Mesendoderm (in vitro differentiated cells): ENCODE data around the gene SRCIN1.

Experiments
- DNase-seq: peaks from one replicate; pipeline ENCODE4 v3.0.0; 2013
- H2AK5ac ChIP-seq: 2 replicates; pipeline ENCODE4 v1.6.1; 2013; ENCODE audit warnings: low read length, inconsistent platforms
- H2BK120ac ChIP-seq: 2 replicates; pipeline ENCODE4 v1.6.1; 2013; ENCODE audit warnings: low read depth, mild to moderate bottlenecking, low read length, moderate library complexity, mixed read lengths
- H2BK15ac ChIP-seq: replicated peaks from 2 replicates; pipeline ENCODE4 v1.6.1; 2013; ENCODE audit warnings: low read depth, mild to moderate bottlenecking, moderate library complexity
- H2BK5ac ChIP-seq: 2 replicates; pipeline ENCODE4 v1.6.1; 2013; ENCODE audit warnings: low read length, inconsistent platforms
- H3K18ac ChIP-seq: 2 replicates; pipeline ENCODE4 v1.6.1; 2013; ENCODE audit warnings: mild to moderate bottlenecking, low read length, mixed read lengths
- H3K23ac ChIP-seq: one replicate; pipeline ENCODE4 v1.6.1; 2013; ENCODE audit warnings: low read length
- H3K27ac ChIP-seq: 2 replicates; pipeline ENCODE4 v1.5.1; 2013; ENCODE audit warnings: low read depth, mild to moderate bottlenecking, inconsistent platforms, low read length, moderate library complexity
- H3K27me3 ChIP-seq: 2 replicates; pipeline ENCODE4 v1.6.1; 2013; ENCODE audit warnings: low read length, control low read depth, mild to moderate bottlenecking, inconsistent platforms; ENCODE audit not compliant: insufficient read depth, poor library complexity
- H3K36me3 ChIP-seq: 2 replicates; pipeline ENCODE4 v1.6.1; 2013; ENCODE audit warnings: low read length, inconsistent platforms; ENCODE audit not compliant: control insufficient read depth, insufficient read depth
- H3K4ac ChIP-seq: one replicate; pipeline ENCODE4 v1.6.1; 2013; ENCODE audit warnings: low read depth, mild to moderate bottlenecking, low read length, moderate library complexity
- H3K4me1 ChIP-seq: 2 replicates; pipeline ENCODE4 v1.6.1; 2013; ENCODE audit warnings: low read depth, low read length, inconsistent platforms; ENCODE audit not compliant: control insufficient read depth
- H3K4me2 ChIP-seq: 2 replicates; pipeline ENCODE4 v1.6.1; 2013; ENCODE audit warnings: low read length
- H3K4me3 ChIP-seq: 2 replicates; pipeline ENCODE4 v1.5.1; 2013; ENCODE audit warnings: mild to moderate bottlenecking, low read length
- H3K56ac ChIP-seq: one replicate; pipeline ENCODE4 v1.6.1; 2013; ENCODE audit warnings: low read length
- H3K79me1 ChIP-seq: 2 replicates; pipeline ENCODE4 v1.6.1; 2013; ENCODE audit warnings: low read length, inconsistent platforms
- H3K79me2 ChIP-seq: 2 replicates; pipeline ENCODE4 v1.6.1; 2013; ENCODE audit warnings: mild to moderate bottlenecking, low read length; ENCODE audit not compliant: control insufficient read depth, insufficient read depth
- H3K9ac ChIP-seq: 2 replicates; pipeline ENCODE4 v1.6.1; 2013; ENCODE audit warnings: low read length, inconsistent platforms
- H4K5ac ChIP-seq: one replicate; pipeline ENCODE4 v1.6.1; 2013; ENCODE audit warnings: low read length
- H4K8ac ChIP-seq: one replicate; pipeline ENCODE4 v1.6.1; 2013; ENCODE audit warnings: low read depth, mild to moderate bottlenecking, control low read depth, low read length, moderate library complexity
- WGBS: extraction: QIAGEN DNeasy Blood & Tissue Kit; methylation state at CpG from one replicate; pipeline ENCODE4 v1.1.7; 2013; ENCODE audit warnings: low lambda C conversion rate, missing lambda C conversion rate; ENCODE audit not compliant: insufficient coverage; ENCODE audit errors: extremely low coverage; 5-methylcytosine and 5-hydroxymethylcytosine counted together

The SRCIN1 gene

GRCh38 chr17:38512473-38513058, 93.2 kb downstream of the SRCIN1 start:
- H3K27me3 ChIP-seq, result no peaks in the 10 kb centered on the region
- H3K79me1 ChIP-seq, result no peaks in the 10 kb centered on the region
- no peaks in the 10 kb centered on the region for H3K36me3 ChIP-seq
- no peak overlapping the region for H3K4me3 ChIP-seq
- no peak overlapping the region for H3K56ac ChIP-seq
- H3K4me1 ChIP-seq, result peaks cover 2% of the 10 kb centered on the region
- H4K5ac ChIP-seq, result no peak overlapping the region
- H3K23ac ChIP-seq, result no peak overlapping the region
- H2BK120ac ChIP-seq, result no peak overlapping the region
- H4K8ac ChIP-seq, result no peak overlapping the region
- peak; percentile 19 for DNase-seq
- no peaks in the 10 kb centered on the region for H3K79me2 ChIP-seq
- no peak overlapping the region for H2AK5ac ChIP-seq
- no peak overlapping the region for H3K4me2 ChIP-seq
- no peak overlapping the region for H3K18ac ChIP-seq
- H2BK5ac ChIP-seq, result no peak overlapping the region
- no peak overlapping the region for H3K27ac ChIP-seq
- no CpG with 5 or more reads among the region's 13 CpGs for WGBS
- no peak overlapping the region for H3K4ac ChIP-seq
- H2BK15ac ChIP-seq, result no peak overlapping the region
- H3K9ac ChIP-seq, result no peak overlapping the region

- H3K79me1 ChIP-seq, result no peaks in the 10 kb centered on the region
- H3K27me3 ChIP-seq, result no peaks in the 10 kb centered on the region
- H3K79me2 ChIP-seq, result no peaks in the 10 kb centered on the region
- H3K4me1 ChIP-seq, result peaks cover 2% of the 10 kb centered on the region
- H2BK120ac ChIP-seq, result no peak overlapping the region
- no peak overlapping the region for H4K8ac ChIP-seq
- no peaks in the 10 kb centered on the region for H3K36me3 ChIP-seq
- H3K4me3 ChIP-seq, result no peak overlapping the region
- H2BK5ac ChIP-seq, result no peak overlapping the region
- H2BK15ac ChIP-seq, result no peak overlapping the region
- peak overlapping the region; percentile 69 for H3K56ac ChIP-seq
- H4K5ac ChIP-seq, result no peak overlapping the region
- no CpG with 5 or more reads among the region's 15 CpGs for WGBS
- DNase-seq, result peak; percentile 40
- no peak overlapping the region for H3K18ac ChIP-seq
- H3K9ac ChIP-seq, result no peak overlapping the region
- no peak overlapping the region for H3K23ac ChIP-seq
- H2AK5ac ChIP-seq, result no peak overlapping the region
- no peak overlapping the region for H3K27ac ChIP-seq
- peak overlapping the region; percentile 45 for H3K4me2 ChIP-seq
- H3K4ac ChIP-seq, result no peak overlapping the region
These were observed 94.3 kb downstream of the SRCIN1 start for GRCh38 chr17:38511150-38512108.

- WGBS, result no CpG with 5 or more reads among the region's 86 CpGs
- Histone ChIP-seq H2AK5ac (no peak overlapping the region), H3K27me3 (no peaks in the 10 kb centered on the region), H3K36me3 (no peaks in the 10 kb centered on the region), H3K4me2 (peak overlapping the region; percentile 45), H2BK5ac (no peak overlapping the region), H3K79me1 (no peaks in the 10 kb centered on the region), H3K79me2 (no peaks in the 10 kb centered on the region), H3K9ac (peak overlapping the region; percentile 56), H3K56ac (peak overlapping the region; percentile 83), H3K18ac (peak overlapping the region; percentile 12), H3K23ac (peak overlapping the region; percentile 24), H3K4ac (no peak overlapping the region), H2BK15ac (no peak overlapping the region), H3K4me1 (peaks cover 2% of the 10 kb centered on the region), H4K5ac (no peak overlapping the region), H3K27ac (no peak overlapping the region), H2BK120ac (no peak overlapping the region), H4K8ac (no peak overlapping the region), H3K4me3 (no peak overlapping the region)
- peak; percentile 83 for DNase-seq
These were observed 95.2 kb downstream of the SRCIN1 start for GRCh38 chr17:38510421-38511149.

- no peaks in the 10 kb centered on the region for H3K79me1 ChIP-seq
- no peak overlapping the region for H2BK120ac ChIP-seq
- peak; percentile 77 for DNase-seq
- no peak overlapping the region for H2BK5ac ChIP-seq
- no peak overlapping the region for H3K4me3 ChIP-seq
- H3K4me2 ChIP-seq, result peak overlapping the region; percentile 45
- H3K56ac ChIP-seq, result peak overlapping the region; percentile 83
- H3K4me1 ChIP-seq, result peaks cover 2% of the 10 kb centered on the region
- H4K8ac ChIP-seq, result no peak overlapping the region
- no peak overlapping the region for H2AK5ac ChIP-seq
- H3K9ac ChIP-seq, result peak overlapping the region; percentile 56
- H3K36me3 ChIP-seq, result no peaks in the 10 kb centered on the region
- WGBS, result no CpG with 5 or more reads among the region's 80 CpGs
- no peak overlapping the region for H2BK15ac ChIP-seq
- H3K23ac ChIP-seq, result peak overlapping the region; percentile 24
- peak overlapping the region; percentile 13 for H3K27ac ChIP-seq
- H3K79me2 ChIP-seq, result no peaks in the 10 kb centered on the region
- no peak overlapping the region for H3K18ac ChIP-seq
- H3K4ac ChIP-seq, result no peak overlapping the region
- no peak overlapping the region for H4K5ac ChIP-seq
- H3K27me3 ChIP-seq, result no peaks in the 10 kb centered on the region
These were observed 95.9 kb downstream of the SRCIN1 start for GRCh38 chr17:38509772-38510420.

GRCh38 chr17:38508954-38509771, 96.6 kb downstream of the SRCIN1 start:
- peak; percentile 98 for DNase-seq
- H3K18ac ChIP-seq, result no peak overlapping the region
- no peak overlapping the region for H3K23ac ChIP-seq
- H4K8ac ChIP-seq, result no peak overlapping the region
- peak overlapping the region; percentile 83 for H3K56ac ChIP-seq
- no peak overlapping the region for H2BK5ac ChIP-seq
- H2BK120ac ChIP-seq, result no peak overlapping the region
- H3K79me1 ChIP-seq, result no peaks in the 10 kb centered on the region
- WGBS, result no CpG with 5 or more reads among the region's 27 CpGs
- peaks cover 2% of the 10 kb centered on the region for H3K4me1 ChIP-seq
- no peak overlapping the region for H2BK15ac ChIP-seq
- no peak overlapping the region for H3K4ac ChIP-seq
- no peaks in the 10 kb centered on the region for H3K27me3 ChIP-seq
- H4K5ac ChIP-seq, result no peak overlapping the region
- peak overlapping the region; percentile 45 for H3K4me2 ChIP-seq
- H3K27ac ChIP-seq, result peak overlapping the region; percentile 13
- H3K36me3 ChIP-seq, result no peaks in the 10 kb centered on the region
- H2AK5ac ChIP-seq, result no peak overlapping the region
- H3K79me2 ChIP-seq, result no peaks in the 10 kb centered on the region
- no peak overlapping the region for H3K9ac ChIP-seq
- H3K4me3 ChIP-seq, result no peak overlapping the region
